Transverse colon (tissue), 3 donors: Measurements from ENCODE around the gene GPR171.

Experiments
- CTCF ChIP-seq, 5 experiments: fragments of 200-600 bp in 3 of 5; fragments of 450-650 bp in 2 of 5; sonication (generic) in 3 of 5; IDR thresholded peaks; 1 replicate in 2 of 5; 2 replicates in 3 of 5; pipeline ENCODE4 v1.5.1; 2016 to 2017; ENCODE audit warnings: antibody characterized with exemption in 5 of 5, inconsistent platforms in 3 of 5, mild to moderate bottlenecking in 2 of 5, moderate library complexity in 1 of 5
- POLR2A ChIP-seq: fragments of 450-650 bp; IDR thresholded peaks from one replicate; pipeline ENCODE4 v1.6.1; 2016; ENCODE audit warnings: antibody characterized with exemption, mild to moderate bottlenecking, moderate library complexity

DNA sequence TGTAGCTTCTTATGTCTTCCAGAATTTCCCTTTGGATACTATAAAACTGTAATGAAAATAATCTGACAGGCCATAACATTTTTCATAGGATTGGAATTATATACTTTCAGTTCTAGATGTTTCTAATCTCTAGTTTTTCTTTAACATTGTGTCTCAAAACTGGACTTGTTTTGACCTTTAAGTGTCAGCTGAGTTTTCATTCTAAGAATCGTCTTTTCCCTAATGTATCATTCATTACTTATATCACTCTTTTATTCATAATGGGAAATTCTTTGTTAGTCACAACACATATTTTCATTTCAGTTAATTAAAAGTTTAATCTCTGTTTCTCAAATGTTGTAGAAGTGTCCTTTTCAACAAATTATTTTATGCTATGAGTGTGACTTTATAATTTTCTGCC is 11.9 kb downstream of the GPR171 start:
- TF ChIP-seq CTCF (IDR thresholded peaks at IDR 0.05) (no peak), POLR2A (no peak)
